Measurements from ENCODE around the gene ANGPTL5.

ANGPTL5 gene

DNA sequence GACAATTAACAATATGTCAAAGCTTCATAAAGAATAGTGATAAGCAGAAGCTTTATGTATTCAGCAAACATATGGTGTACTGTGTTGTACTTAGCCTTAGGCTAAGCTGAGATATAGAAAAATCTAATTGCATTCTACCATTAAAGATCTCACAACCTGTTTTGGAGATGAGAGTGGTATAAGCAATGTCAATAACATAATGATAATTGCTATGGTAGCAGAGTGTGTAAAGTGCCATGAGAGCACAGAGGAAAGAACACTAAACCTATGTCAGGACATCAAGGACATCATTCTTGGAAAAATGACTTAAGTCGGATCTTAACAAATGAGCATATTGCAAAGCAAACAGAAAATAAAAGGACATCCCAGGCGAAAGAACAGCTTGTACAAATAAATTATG is 28.6 kb upstream of the ANGPTL5 start:
- TF ChIP-seq, protein P1, sequence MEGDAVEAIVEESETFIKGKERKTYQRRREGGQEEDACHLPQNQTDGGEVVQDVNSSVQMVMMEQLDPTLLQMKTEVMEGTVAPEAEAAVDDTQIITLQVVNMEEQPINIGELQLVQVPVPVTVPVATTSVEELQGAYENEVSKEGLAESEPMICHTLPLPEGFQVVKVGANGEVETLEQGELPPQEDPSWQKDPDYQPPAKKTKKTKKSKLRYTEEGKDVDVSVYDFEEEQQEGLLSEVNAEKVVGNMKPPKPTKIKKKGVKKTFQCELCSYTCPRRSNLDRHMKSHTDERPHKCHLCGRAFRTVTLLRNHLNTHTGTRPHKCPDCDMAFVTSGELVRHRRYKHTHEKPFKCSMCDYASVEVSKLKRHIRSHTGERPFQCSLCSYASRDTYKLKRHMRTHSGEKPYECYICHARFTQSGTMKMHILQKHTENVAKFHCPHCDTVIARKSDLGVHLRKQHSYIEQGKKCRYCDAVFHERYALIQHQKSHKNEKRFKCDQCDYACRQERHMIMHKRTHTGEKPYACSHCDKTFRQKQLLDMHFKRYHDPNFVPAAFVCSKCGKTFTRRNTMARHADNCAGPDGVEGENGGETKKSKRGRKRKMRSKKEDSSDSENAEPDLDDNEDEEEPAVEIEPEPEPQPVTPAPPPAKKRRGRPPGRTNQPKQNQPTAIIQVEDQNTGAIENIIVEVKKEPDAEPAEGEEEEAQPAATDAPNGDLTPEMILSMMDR (IDR thresholded peaks at IDR 0.05; ENCODE audit: low read length, missing control alignments), result no peak
- DNase-seq (ENCODE audit: low read depth), result no peak
- H3K4me3 ChIP-seq (replicated peaks; ENCODE audit: low read depth, low read length), result no peak overlapping the region

- TF ChIP-seq, protein P1 (IDR thresholded peaks at IDR 0.05; ENCODE audit: low read length, missing control alignments), result no peak
- no peak for DNase-seq (ENCODE audit: low read depth)
Measured at GRCh38 chr11:101940901-101941520, 24.7 kb upstream of the ANGPTL5 start.

DNA sequence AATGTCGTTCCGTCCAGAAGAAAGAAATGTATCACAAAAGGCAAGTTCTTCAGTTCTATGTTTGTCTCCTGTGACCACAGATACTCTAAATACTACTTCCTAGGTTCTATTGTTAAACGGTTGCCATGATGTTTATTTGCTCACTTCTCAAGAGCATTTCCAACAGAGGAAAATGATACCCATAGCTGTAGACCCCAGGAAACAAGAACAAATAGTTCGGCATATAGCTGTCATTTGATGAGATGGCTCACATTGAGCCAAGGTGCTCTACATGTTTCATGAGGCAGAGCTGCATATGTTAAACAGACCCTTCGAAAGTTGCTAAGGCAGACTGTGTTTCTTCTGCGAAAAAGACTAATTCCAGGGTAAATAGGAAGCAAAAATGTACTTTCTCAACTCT is 15.4 kb upstream of the ANGPTL5 start:
- H3K4me3 ChIP-seq (replicated peaks; ENCODE audit: low read depth, low read length), result no peak overlapping the region
- TF ChIP-seq, protein P1 (IDR thresholded peaks at IDR 0.05; ENCODE audit: low read length, missing control alignments), result no peak
- DNase-seq (ENCODE audit: low read depth), result no peak

More at GRCh38 chr11:101940901-101941520, 24.7 kb upstream of the ANGPTL5 start:
- no peak overlapping the region for H3K4me3 ChIP-seq (replicated peaks; ENCODE audit: low read depth, low read length)

GRCh38 chr11:101929294-101929915 is 13.1 kb upstream of the ANGPTL5 start:
- DNase-seq (ENCODE audit: low read depth), result no peak

DNA sequence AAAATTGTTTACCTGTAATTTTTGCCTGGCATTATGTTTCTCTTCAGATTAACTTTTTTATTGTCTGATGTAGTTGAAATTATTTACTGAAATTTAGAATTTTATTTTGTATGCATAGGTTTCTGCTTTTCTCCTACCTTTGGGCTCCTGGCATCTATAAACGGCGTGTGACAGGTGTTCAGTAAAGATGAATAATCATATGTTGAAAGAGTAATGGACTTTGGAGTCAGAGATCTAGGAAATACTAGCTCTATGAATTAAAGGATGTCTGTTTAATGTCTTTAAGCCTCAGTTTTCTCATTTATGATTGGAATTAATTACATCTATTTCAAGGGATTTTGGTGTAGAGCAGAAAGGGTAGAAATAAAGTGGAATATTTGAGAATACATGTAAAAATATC is 7.2 kb upstream of the ANGPTL5 start:
- no peak overlapping the region for H3K4me3 ChIP-seq (replicated peaks; ENCODE audit: low read depth, low read length)
- TF ChIP-seq, protein P1 (IDR thresholded peaks at IDR 0.05; ENCODE audit: low read length, missing control alignments), result no peak
- DNase-seq (ENCODE audit: low read depth), result no peak

More at GRCh38 chr11:101929294-101929915, 13.1 kb upstream of the ANGPTL5 start:
- H3K4me3 ChIP-seq (replicated peaks; ENCODE audit: low read depth, low read length), result no peak overlapping the region
- TF ChIP-seq, protein P1 (IDR thresholded peaks at IDR 0.05; ENCODE audit: low read length, missing control alignments), result no peak

DNA sequence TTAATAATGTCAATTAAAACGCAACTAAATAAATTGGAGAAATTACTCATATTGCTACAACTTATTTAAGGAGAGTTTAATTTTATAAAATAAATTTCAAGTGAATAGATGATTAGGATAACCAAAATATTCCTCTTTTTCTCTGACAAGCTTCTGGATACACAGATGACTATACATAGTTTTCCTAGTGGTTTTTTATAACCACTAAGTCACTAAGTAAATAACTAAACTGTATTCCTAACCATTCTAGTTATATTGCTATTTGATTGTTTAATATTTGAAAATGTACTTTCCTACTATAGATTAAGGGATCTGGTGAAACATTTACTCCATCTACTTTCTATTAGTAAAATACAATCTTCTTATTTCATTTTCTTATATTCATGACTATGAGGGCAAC is 4.7 kb upstream of the ANGPTL5 start:
- TF ChIP-seq, protein P1 (IDR thresholded peaks at IDR 0.05; ENCODE audit: low read length, missing control alignments), result no peak
- H3K4me3 ChIP-seq (replicated peaks; ENCODE audit: low read depth, low read length), result no peak overlapping the region
- no peak for DNase-seq (ENCODE audit: low read depth)

DNA sequence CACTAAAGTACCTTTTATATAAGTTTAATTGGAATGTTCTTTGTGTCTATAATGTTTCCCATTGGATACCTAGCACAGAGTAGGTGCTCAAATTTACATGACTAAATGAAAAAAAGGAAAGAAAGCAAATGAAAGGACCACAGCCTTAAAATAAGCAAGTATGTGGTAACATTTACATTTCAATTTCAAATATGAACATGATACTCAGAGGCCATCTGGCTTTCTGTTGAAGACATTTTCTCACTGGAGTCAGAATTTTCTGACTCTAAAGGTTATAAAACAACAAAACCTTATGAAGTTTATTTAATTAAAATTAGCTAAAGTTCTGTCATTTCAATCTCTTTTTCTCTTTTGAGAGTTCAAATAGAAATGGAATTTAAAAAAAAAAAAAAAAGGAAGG is 904 bp upstream of the ANGPTL5 start:
- H3K4me3 ChIP-seq (replicated peaks; ENCODE audit: low read depth, low read length), result no peak overlapping the region
- TF ChIP-seq, protein P1 (IDR thresholded peaks at IDR 0.05; ENCODE audit: low read length, missing control alignments), result no peak
- no peak for DNase-seq (ENCODE audit: low read depth)
